Hematopoietic multipotent progenitor cell treated with erythropoietin and hydrocortisone succinate and interleukin-3 and kit ligand, for 17 days (in vitro differentiated cells): Measurements from ENCODE around the gene TNFRSF14.
A peak's percentile ranks its signal among the peaks of the same experiment; 100 is the strongest.
"Not testable (repeated sequence)": the region's sequence is repeated elsewhere in the genome, so short reads cannot be mapped to it uniquely, and the experiment has no call there.

ENCODE experiments used
- DNase-seq: peaks from one replicate; pipeline ENCODE4 v3.0.0-alpha.2; 2015; ENCODE audit warnings: low spot score

TNFRSF14 gene

GRCh38 chr1:2554621-2555387, 1.4 kb upstream of the TNFRSF14 start:
- no peak for DNase-seq

GRCh38 chr1:2555634-2556276, 416 bp upstream of the TNFRSF14 start:
- DNase-seq = peak; percentile 41

- DNase-seq = peak; percentile 58
Observed at GRCh38 chr1:2556678-2557481, 709 bp downstream of the TNFRSF14 start.

GRCh38 chr1:2557482-2558400, 1.6 kb downstream of the TNFRSF14 start:
- no peak for DNase-seq

- DNase-seq = no peak
Observed at GRCh38 chr1:2558420-2558819, 2.2 kb downstream of the TNFRSF14 start.

GRCh38 chr1:2558861-2559260, 2.7 kb downstream of the TNFRSF14 start:
- DNase-seq = no peak

GRCh38 chr1:2559509-2560298, 3.5 kb downstream of the TNFRSF14 start:
- no peak for DNase-seq

- no peak for DNase-seq
Observed at GRCh38 chr1:2560299-2561073, 4.3 kb downstream of the TNFRSF14 start.

GRCh38 chr1:2561446-2561845, 5.3 kb downstream of the TNFRSF14 start:
- DNase-seq = no peak

GRCh38 chr1:2561898-2562895, 6.0 kb downstream of the TNFRSF14 start:
- no peak for DNase-seq

GRCh38 chr1:2563205-2563604, 7.0 kb downstream of the TNFRSF14 start:
- DNase-seq = no peak

- no peak for DNase-seq
Observed at GRCh38 chr1:2564006-2564814, 8.0 kb downstream of the TNFRSF14 start.

GRCh38 chr1:2564815-2565374, 8.7 kb downstream of the TNFRSF14 start:
- no peak for DNase-seq

GRCh38 chr1:2566101-2567045, 10.2 kb downstream of the TNFRSF14 start:
- DNase-seq = no peak

GRCh38 chr1:2567083-2567679, 11.0 kb downstream of the TNFRSF14 start:
- DNase-seq = no peak

- not testable (repeated sequence) for DNase-seq
Observed at GRCh38 chr1:2568187-2568816, 12.1 kb downstream of the TNFRSF14 start.
